ENCODE data around the gene KCNQ1.

GRCh38 chr11:2647953-2648352 is 203.1 kb downstream of the KCNQ1 start:
- no peak for TF ChIP-seq GATA2 (IDR thresholded peaks at IDR 0.05; ENCODE audit: low read depth, low read length)
- no peak for TF ChIP-seq GATA3 (IDR thresholded peaks at IDR 0.05; ENCODE audit: low read depth, low read length)
